Renal pelvis (tissue), 4 donors: ENCODE results near the gene RGS11. TPM values are rescaled to one million over a fixed set of nuclear protein-coding genes. Genes with fewer than 3 reads are reported as not detected.

Experiments used
- DNase-seq: peaks from one replicate; pipeline ENCODE4 v3.0.0-alpha.2; 2013
- polyA plus RNA-seq, 3 donors: library from polyadenylated mRNA; unstranded; fragments of 120-200 nt; gene quantifications; one replicate each; pipeline ENCODE4 v1.2.1, GENCODE V29; 2013; ENCODE audit not compliant: insufficient read length in 3 of 3

RGS11 gene
- polyA plus RNA-seq, 3 donors, result 1.8 to 2.8 (median 1.9) TPM

DNA sequence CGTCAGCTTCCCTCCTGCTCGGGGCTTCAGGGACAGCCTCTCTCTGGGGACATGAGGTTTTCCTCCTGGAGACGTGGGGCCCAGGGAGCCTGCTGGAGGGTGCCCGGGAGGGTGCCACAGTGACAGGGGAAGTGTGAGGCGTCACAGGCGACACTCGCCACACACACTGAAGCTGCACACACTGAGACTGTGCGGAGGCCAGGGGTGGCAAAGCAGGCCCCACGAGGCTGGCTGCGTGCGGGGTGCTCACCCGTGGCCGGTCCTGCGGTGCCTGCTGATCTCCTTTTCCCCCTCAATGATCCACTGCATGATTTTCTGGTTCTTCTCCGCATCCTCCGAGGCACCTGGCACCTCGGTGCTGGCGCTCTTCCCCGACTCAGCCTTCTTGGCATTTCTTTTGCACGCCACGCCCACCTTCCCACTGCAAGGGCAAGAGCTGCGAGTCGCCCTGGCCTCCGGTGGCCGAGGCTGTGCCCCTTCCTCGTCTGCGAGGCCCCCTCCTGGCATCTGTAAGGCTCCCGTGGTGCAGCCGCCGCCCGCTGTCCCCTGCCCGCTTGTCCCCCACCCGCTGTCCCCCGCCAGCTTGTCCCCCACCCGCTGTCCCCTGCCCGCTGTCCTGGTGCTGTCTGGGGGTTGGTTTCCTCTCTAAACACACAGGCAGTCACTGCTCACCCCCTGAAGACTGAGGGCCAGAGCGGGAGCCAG is 21.2 kb upstream of the RGS11 start:
- DNase-seq, result no peak

DNA sequence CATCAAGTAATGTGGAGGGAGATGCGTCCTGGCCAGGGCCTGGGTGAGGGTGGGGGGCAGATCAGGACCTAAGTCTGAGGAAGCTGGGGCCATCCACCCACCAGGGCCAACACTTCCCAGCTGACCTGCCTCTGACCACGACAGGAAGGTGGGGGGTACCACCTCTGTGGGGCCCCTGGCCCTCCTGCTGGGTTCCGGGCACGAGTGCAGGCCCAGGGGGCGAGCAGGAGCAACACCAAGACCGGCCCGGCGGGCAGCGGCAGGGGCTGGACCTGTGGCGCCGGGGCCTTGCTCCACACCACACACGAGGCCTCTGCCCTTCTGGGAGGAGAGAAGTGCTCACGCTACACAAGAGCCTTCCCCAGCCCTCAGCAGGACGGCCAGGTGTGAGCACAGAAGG is 20.5 kb upstream of the RGS11 start:
- DNase-seq, result no peak

DNA sequence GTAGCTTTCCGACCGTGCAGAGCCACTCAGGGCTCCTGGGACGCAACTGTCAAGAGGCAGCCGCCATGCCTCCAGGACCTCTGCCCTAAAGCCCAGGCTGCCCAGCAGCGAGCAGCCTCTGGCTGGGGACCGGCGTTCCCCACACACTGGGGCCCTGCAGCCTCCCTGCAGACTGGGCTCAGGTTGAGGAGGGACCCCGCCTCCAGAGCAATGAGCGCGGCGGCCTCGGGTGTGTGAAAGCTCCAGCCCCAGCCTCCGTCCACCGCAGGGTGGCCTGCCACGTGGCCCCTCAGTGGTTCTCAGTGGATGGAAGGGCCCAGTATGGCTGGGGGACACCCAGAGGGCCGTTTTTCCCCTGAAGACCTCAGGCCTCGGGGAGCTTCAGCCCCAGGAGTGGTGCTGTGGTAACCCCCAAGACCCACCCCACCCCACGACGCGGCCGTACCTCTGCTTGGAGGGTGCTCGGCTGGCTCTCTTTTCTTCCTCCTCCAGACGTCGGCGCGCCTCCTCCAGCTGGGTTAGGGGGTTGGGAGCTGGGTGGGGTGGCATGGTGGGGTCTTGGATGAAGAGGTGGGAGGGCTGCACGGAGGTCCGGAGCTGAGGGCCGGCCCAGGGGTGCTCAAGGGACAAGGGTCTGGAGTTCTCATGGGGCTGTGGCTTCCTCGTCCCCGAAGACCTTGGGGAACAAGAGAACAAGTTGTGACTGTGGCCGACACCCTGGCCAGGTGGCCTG is 17.5 kb upstream of the RGS11 start:
- no peak for DNase-seq

DNA sequence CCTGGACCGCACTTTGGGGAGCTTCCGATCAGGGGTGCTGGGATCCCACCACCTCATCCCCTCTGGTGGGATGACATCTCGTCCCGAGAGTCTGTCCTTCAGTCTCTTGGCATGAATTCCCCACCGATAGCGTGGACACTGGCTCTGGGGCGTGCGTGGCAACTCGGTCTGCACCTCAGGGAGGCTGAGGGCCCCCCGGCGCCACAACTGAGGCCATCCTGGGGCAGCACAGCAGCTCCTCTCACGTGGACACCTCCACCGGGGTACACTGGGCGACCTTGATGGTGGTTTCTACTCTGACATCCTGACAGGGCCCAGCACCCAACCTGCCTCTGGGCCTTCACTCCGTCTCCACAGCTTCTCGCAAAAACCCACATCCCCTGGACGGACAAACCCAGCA is 15.8 kb upstream of the RGS11 start:
- DNase-seq, result no peak

DNA sequence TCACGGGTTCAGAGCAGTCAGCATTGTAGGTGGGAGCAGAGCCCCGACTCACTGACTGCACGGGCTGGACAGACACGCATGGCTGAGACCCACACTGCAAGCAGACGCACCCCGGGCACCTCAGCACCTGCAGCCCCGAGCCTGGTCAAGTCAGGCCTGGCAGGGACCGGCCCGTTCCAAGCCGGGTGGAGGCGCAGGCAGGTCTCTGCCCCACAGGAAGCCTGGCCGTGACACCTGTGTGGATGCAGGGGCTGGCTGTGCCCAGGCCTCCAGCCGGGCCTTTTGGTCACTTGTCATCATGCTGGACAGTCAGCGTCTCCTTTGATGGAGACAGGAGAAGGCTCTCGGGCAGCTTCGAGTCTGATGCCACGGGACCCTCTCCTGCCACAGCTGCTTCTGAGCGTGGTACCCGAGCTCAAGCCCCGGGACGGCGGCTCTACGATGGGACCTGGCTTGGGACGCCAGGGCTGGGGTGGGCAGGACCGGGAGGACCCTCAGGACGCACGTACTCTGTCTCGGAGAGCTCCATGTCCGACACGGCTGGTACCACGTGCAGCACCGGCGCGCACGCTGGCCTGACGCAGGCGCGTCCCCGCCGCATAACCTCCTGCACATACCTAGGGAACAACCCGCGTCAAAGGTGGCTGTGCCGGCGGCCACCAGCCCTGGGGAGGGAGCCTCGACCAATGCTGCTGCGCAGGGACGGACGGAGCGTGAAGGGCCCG is 15.1 kb upstream of the RGS11 start:
- DNase-seq, result no peak

DNA sequence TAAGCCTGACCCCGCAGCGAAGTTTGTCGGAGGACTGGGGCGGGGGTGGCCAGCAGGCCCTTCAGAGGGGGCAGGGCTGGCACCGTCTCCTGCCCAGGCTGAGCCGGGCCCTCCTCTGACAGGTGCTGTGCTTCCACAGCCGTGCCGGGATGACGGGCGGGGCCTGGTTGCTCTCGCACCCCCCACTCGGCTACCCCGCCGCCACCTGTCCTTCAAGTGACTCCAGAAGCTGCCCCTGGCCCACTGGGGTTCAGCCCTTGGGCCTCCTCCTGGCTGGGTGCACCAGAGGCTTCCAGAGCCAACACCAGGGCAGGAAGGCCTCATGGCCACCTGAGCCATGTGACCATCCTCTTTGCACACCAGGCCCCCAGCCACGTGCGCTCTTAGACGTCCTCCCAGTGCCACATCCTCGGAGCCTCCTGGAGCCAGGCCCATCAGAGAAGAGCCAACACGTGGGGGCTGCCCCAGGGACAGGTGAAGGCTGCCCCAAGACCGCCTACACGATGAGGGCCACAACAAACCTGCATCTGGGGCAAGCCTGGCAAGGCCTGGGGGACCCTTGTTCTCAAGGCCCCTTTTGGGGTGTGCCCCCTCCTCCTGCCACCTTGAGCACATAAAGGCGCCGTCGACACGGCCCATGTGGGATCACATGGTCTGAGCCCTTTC is 14.4 kb upstream of the RGS11 start:
- DNase-seq, result no peak

DNA sequence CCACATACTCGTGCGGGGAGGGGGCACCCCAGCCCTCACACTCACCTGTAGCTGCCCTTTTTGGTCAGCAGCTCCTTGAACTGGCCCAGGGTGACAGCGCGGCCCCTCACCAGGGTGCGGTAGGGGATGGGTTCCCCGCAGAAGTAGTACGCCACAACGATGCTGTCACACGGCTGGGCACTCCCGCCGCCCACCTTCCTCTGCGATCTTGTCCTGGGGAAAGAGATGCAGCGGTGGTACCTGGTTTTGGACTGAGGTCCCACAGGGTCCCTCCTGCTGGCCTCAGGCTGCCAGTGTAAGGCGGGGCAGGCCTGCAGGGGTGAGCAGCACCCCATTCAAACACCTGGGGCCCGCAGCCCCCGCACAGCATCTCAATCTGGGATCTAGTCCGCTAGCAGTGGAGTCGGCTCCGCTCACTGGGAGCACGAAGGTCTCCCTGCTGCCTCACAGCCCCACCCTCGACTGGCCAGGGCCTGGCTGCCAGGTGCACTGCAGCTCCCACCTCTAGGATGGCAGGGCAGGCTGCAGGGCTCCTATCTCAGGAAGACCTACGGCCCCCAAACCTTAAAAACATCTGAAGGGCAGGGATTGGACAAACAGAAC is 13.8 kb upstream of the RGS11 start:
- no peak for DNase-seq

DNA sequence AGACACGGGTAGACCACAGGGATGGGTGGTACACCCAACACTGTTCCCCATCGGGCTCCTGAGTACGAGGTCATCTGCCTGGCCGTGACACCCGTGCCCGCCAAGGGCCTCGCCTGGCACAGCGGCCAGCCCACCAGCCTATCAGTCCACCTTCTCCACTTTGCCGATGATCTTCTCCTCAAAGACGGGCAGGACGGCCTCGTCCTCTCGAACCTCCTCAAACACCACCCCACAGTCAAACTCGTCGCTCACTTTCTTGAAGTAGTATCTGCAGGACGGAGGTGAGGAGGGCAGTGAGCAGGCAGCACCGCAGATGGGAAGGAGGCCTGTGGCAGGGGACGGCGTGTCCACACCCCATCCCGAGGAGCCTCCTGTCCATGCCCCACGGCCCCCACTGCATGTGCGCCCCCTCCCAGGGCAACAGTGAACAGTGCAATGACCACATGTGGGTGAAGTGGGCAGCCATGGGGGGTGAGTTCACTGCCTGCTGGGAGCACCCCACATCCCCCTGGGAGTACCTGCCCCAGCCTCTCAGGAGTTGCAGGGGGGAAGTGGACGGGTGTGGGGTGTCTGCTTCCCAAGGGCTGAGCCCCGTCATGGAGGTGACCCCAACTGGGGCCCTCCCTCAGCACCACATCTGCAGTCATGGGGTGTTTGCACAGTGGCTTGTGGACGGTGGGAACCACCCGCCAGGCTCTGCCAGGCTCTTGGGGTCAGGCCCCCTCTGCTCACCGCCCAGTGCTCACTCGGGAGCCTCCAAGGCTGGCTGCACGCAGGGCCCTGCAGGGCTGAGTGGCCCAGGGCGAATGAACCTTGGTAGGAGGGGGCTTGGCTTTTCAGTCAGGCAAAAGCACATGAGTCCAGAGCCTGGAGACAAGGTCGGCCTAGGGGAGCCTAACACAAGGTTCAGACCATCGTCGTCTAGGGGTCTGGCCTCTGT is 12.5 kb upstream of the RGS11 start:
- DNase-seq, result no peak

DNA sequence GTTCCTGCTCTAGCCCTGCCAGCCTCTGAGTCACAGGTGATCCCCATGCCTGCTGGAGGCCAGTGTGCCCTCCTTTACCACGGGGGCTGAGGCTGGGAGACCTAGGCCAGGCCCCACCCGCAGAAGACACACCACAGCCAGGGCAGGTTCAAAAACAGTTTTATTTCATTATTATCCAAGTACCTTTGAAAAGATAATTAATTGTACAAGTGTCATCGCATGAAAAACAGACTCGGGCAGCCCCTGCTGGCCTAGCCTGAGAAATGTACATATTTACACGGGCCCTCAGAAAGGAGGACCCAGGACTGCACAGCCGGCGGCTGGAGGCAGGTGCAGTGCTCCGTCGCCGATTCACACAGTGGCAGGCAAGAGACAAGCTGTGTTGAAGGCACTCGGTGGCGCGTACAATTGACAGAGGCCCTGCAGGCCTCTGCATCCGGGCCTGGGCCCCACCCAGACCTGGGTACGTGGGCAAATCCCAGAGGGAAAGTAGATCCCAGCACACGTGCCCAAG is 11.6 kb upstream of the RGS11 start:
- no peak for DNase-seq

DNA sequence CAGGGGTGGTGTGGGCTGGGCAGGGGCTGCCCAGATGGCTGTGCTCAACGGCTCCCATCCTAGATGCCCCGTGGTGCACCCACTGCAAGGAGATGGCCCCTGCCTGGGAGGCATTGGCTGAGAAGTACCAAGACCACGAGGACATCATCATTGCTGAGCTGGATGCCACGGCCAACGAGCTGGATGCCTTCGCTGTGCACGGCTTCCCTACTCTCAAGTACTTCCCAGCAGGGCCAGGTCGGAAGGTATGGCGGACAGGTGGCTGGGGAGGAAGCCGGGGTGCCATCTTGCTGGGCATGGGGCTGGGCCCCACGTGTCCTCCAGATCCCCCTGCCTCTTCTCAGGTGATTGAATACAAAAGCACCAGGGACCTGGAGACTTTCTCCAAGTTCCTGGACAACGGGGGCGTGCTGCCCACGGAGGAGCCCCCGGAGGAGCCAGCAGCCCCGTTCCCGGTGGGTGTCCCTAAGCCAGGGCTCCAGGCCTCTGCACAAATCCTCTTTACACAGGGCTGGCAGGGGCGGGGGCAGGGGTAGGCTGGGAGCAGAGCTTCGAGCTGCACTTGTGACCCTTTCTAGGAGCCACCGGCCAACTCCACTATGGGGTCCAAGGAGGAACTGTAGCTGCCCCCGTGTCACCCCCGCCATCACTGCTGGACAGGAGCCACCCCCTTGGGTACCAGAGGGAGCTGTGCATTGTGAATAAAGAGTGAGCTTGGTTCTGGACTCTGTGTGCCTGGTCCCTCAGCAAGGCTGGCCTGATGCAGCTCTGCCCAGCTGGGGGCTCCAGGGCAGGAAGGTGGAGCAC is 10.9 kb upstream of the RGS11 start:
- DNase-seq, result no peak

DNA sequence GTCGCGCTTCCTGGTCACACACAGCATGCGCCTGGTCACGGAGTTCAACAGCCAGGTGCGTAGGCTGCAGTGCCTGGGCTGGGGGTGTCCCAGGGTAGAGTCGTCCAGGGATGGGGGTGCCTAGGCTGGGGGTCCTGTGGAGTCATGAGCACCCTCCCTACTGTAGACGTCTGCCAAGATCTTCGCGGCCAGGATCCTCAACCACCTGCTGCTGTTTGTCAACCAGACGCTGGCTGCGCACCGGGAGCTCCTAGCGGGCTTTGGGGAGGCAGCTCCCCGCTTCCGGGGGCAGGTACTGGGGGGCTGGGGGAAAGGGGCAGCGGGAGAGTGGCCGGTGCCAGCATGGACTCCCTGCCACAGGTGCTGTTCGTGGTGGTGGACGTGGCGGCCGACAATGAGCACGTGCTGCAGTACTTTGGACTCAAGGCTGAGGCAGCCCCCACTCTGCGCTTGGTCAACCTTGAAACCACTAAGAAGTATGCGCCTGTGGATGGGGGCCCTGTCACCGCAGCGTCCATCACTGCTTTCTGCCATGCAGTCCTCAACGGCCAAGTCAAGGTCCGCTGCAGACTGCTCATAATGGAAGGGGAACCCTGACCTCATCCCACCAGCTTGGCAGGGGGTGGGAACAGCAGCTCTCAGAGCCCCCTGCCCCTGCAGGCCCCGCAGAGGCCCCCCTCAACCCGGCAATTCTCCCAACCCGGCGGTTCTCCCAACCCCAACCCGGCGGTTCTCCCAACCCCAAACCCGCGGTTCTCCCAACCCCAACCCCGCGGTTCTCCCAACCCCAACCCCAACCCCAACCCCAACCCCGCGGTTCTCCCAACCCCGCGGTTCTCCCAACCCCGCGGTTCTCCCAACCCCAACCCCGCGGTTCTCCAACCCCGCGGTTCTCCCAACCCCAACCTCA is 9.7 kb upstream of the RGS11 start:
- no peak for DNase-seq

DNA sequence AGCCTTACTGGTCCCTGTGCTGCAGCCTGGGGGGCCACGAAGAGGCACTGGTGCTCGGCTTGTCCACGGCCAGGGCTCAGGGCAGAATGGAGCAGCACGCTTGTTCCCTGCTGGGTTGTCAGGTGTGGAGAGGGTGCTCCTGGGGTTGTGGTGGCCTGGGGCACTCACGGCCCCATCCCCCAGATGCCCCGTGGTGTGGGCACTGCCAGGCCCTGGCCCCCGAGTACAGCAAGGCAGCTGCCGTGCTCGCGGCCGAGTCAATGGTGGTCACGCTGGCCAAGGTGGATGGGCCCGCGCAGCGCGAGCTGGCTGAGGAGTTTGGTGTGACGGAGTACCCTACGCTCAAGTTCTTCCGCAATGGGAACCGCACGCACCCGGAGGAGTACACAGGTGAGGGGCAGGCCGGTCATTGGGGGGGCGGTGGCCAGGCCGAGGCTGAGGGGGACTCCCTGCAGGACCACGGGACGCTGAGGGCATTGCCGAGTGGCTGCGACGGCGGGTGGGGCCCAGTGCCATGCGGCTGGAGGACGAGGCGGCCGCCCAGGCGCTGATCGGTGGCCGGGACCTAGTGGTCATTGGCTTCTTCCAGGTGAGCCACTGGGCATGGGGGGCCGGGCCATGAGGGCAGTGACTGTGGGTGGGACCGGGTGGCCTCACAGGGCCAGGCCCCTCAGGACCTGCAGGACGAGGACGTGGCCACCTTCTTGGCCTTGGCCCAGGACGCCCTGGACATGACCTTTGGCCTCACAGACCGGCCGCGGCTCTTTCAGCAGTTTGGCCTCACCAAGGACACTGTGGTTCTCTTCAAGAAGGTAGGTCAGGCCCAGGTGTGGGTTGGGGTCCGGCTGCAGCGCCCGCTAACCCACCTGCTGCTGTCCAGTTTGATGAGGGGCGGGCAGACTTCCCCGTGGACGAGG is 8.7 kb upstream of the RGS11 start:
- no peak for DNase-seq

DNA sequence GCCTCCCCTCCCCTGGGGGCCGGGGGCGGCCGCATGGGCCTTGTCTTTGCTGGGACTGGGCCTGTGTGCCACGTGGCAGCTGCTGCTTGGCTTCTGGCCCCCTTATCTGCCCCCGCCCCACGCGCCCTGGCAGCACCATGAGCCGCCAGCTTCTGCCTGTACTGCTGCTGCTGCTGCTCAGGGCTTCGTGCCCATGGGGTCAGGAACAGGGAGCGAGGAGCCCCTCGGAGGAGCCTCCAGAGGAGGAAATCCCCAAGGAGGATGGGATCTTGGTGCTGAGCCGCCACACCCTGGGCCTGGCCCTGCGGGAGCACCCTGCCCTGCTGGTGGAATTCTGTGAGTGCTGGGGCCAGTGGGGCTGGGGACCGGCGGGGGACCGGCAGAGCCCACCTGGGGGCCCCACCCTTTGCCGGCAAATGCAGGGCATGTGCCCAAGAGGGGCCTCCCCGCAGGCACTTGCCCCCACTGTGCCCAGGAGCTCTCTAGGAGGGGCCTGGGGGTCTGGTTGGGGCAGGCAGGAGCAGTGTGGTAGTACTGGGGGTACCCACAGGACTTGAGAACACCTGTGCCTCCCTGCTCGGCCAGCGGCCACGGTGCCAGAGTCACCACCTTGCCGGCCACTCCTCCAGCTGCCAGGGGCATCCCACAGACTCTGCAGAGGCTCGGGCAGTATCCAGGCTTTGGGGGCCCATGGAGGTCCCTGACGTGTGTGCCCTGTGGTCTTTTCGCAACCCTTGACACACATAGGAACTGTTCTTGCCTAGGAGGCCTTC is 7.5 kb upstream of the RGS11 start, which contains the start of gene PDIA2:
PDIA2 (plus strand) TSS at position 132 of the 773 bp plus-strand sequence; CDS start at position 138, 6 bp downstream.
- DNase-seq, result no peak

DNA sequence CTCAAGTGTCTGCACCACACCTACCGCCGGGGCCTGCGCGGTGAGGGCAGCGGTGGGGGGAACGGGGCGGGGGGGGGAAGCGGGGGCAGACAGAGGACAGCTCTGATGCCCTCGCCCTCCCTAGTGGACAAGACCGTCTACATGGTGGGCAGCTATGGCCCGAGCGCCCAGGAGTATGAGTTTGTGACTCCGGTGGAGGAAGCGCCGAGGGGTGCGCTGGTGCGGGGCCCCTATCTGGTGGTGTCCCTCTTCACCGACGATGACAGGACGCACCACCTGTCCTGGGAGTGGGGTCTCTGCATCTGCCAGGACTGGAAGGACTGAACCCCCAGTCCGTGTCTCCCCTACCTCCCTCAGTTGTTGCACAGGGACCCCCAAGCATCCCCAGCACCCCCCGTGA is 6.7 kb upstream of the RGS11 start:
- no peak for DNase-seq

DNA sequence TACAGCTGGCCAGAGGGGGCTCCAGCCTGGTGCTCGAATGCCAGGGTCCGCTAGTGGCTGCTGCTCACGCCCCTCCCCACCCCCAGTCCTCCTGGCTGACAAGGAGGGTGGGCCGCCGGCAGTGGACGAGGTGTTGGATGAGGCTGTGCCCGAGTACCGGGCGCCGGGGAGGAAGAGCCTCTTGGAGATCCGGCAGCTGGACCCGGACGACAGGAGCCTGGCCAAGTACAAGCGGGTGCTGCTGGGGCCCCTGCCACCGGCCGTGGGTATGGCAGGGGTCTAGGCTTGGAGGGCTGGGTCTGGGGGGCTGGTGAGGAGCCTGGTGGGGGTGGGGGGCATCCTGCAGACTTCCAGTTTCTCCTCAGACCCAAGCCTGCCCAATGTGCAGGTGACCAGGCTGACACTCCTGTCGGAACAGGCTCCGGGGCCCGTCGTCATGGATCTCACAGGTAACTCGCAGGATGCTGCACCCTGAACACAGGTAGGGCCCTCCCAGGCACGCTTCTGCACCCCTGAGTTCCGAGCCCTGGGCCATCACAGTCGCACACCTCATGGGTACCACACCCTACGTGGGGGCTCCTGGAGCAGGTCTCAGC is 6.0 kb upstream of the RGS11 start:
- DNase-seq, result no peak
